SU-DHL-6 (cell line): ENCODE measurements around the gene SFR1.

Experiments used
- CTCF ChIP-seq: fragments of 200-600 bp; sonication (generic); IDR thresholded peaks from one replicate; pipeline ENCODE4 v1.5.1; 2017; ENCODE audit warnings: antibody characterized with exemption, mild to moderate bottlenecking, low read length, moderate library complexity; ENCODE audit not compliant: insufficient read depth, poor library complexity, severe bottlenecking
- EZH2phosphoT487 ChIP-seq: fragments of 200-600 bp; sonication (generic), shearing (Covaris generic); conservative IDR thresholded peaks from 2 replicates; pipeline ENCODE4 v1.6.1; 2018; ENCODE audit warnings: mild to moderate bottlenecking, antibody characterized with exemption, low read length, moderate library complexity, mixed read lengths

GRCh38 chr10:104151737-104152136, 29.8 kb downstream of the SFR1 start:
- TF ChIP-seq CTCF (no peak), EZH2phosphoT487 (no peak)
